OCI-LY3 (cell line): ENCODE results near the gene CHIT1.

Experiments
- CTCF ChIP-seq: fragments of 200-600, 300-600 bp; sonication (generic); IDR thresholded peaks from 2 replicates; pipeline ENCODE4 v1.5.1; 2014; ENCODE audit warnings: antibody characterized with exemption, low read length, low read depth
- EZH2phosphoT487 ChIP-seq: fragments of 200-600 bp; shearing (Covaris generic); IDR thresholded peaks from 2 replicates; pipeline ENCODE4 v1.6.1; 2018; ENCODE audit warnings: antibody characterized with exemption, mixed run types, low read depth

- TF ChIP-seq CTCF (no peak), EZH2phosphoT487 (no peak)
These were observed 59.5 kb downstream of the CHIT1 start for GRCh38 chr1:203169770-203170520.
